Progenitor cell of endocrine pancreas (in vitro differentiated cells): ENCODE data around the gene NSMCE3. TPM values are rescaled to one million over a fixed set of nuclear protein-coding genes. Genes with fewer than 3 reads are reported as not detected.

Experiments
- DNase-seq: peaks from one replicate; pipeline ENCODE4 v3.0.0; 2021; ENCODE audit warnings: low spot score; ENCODE audit not compliant: unreplicated experiment
- H3K27ac Mint-ChIP-seq: 2 replicates; pipeline ENCODE4 v1.8.0; 2021; ENCODE audit warnings: mild to moderate bottlenecking, moderate library complexity, mixed read lengths
- H3K27me3 Mint-ChIP-seq: 2 replicates; pipeline ENCODE4 v1.8.0; 2021; ENCODE audit warnings: mixed read lengths
- H3K36me3 Mint-ChIP-seq: 2 replicates; pipeline ENCODE4 v1.8.0; 2022; ENCODE audit warnings: mixed read lengths; ENCODE audit not compliant: insufficient read depth
- H3K4me1 Mint-ChIP-seq: 2 replicates; pipeline ENCODE4 v1.8.0; 2021; ENCODE audit warnings: low read depth, mixed read lengths
- H3K4me3 Mint-ChIP-seq: 2 replicates; pipeline ENCODE4 v1.8.0; 2021; ENCODE audit warnings: low read depth, mild to moderate bottlenecking, moderate library complexity, mixed read lengths
- H3K9me3 Mint-ChIP-seq: 2 replicates; pipeline ENCODE4 v1.8.0; 2021; ENCODE audit warnings: low read depth, mixed read lengths
- CTCF ChIP-seq: fragments of 200-600 bp; sonication (generic); IDR thresholded peaks from one replicate; pipeline ENCODE4 v1.5.0; 2021; ENCODE audit warnings: antibody characterized with exemption, mild to moderate bottlenecking; ENCODE audit not compliant: unreplicated experiment
- total RNA-seq: library from RNA; stranded (reverse); gene quantifications from 2 replicates; pipeline ENCODE4 v1.2.1, GENCODE V29; 2021

The NSMCE3 gene
- total RNA-seq, 1 donor from 2014 or later, result 8.4 TPM

GRCh38 chr15:29272219-29272618 is 2.6 kb upstream of the NSMCE3 start:
- H3K27ac Mint-ChIP-seq, result no peak overlapping the region
- H3K36me3 Mint-ChIP-seq, result no peaks in the 10 kb centered on the region
- no peak for DNase-seq
- no peak overlapping the region for H3K4me3 Mint-ChIP-seq
- H3K27me3 Mint-ChIP-seq, result no peaks in the 10 kb centered on the region
- no peaks in the 10 kb centered on the region for H3K9me3 Mint-ChIP-seq
- no peak for TF ChIP-seq CTCF
- H3K4me1 Mint-ChIP-seq, result peaks cover 17% of the 10 kb centered on the region

- no peak overlapping the region for H3K27ac Mint-ChIP-seq
- no peaks in the 10 kb centered on the region for H3K36me3 Mint-ChIP-seq
- no peaks in the 10 kb centered on the region for H3K27me3 Mint-ChIP-seq
- peaks cover 21% of the 10 kb centered on the region for H3K4me1 Mint-ChIP-seq
- no peaks in the 10 kb centered on the region for H3K9me3 Mint-ChIP-seq
- DNase-seq, result no peak
- no peak for TF ChIP-seq CTCF
- H3K4me3 Mint-ChIP-seq, result peak overlapping the region; percentile 83
These were observed 1.4 kb upstream of the NSMCE3 start for GRCh38 chr15:29270976-29271375.

- Mint-ChIP-seq H3K4me1 (peaks cover 21% of the 10 kb centered on the region), H3K4me3 (peak overlapping the region; percentile 83), H3K27ac (peak overlapping the region; percentile 95), H3K9me3 (no peaks in the 10 kb centered on the region), H3K36me3 (no peaks in the 10 kb centered on the region), H3K27me3 (no peaks in the 10 kb centered on the region)
- no peak for TF ChIP-seq CTCF
- no peak for DNase-seq
These were observed 740 bp upstream of the NSMCE3 start for GRCh38 chr15:29270169-29270955.

- Mint-ChIP-seq H3K27ac (peak overlapping the region; percentile 97), H3K4me3 (peak overlapping the region; percentile 83), H3K27me3 (no peaks in the 10 kb centered on the region), H3K4me1 (peaks cover 21% of the 10 kb centered on the region), H3K9me3 (no peaks in the 10 kb centered on the region), H3K36me3 (no peaks in the 10 kb centered on the region)
- peak; percentile 11 for DNase-seq
- no peak for TF ChIP-seq CTCF
These were observed 727 bp downstream of the NSMCE3 start for GRCh38 chr15:29268706-29269484.

GRCh38 chr15:29266052-29266582 is 3.5 kb downstream of the NSMCE3 start:
- TF ChIP-seq CTCF, result no peak
- DNase-seq, result no peak
- Mint-ChIP-seq H3K27ac (no peak overlapping the region), H3K4me3 (no peak overlapping the region), H3K27me3 (no peaks in the 10 kb centered on the region), H3K36me3 (no peaks in the 10 kb centered on the region), H3K4me1 (peaks cover 21% of the 10 kb centered on the region), H3K9me3 (no peaks in the 10 kb centered on the region)
